GM19023 (cell line): ENCODE data around the gene IFNLR1.

ENCODE experiments used
- ATAC-seq: cut with Tn5 transposase; IDR thresholded peaks from one replicate; pipeline ENCODE4 v1.9.1; 2021; ENCODE audit warnings: mild to moderate bottlenecking, moderate library complexity; ENCODE audit not compliant: unreplicated experiment

Gene IFNLR1

GRCh38 chr1:24206083-24206464 lies 19.0 kb upstream of the IFNLR1 start:
- ATAC-seq = no peak

- ATAC-seq = no peak
Measured at GRCh38 chr1:24205345-24206082, 18.4 kb upstream of the IFNLR1 start.

GRCh38 chr1:24204116-24204515 lies 17.0 kb upstream of the IFNLR1 start:
- no peak for ATAC-seq

GRCh38 chr1:24203404-24203803 lies 16.3 kb upstream of the IFNLR1 start:
- no peak for ATAC-seq

DNA sequence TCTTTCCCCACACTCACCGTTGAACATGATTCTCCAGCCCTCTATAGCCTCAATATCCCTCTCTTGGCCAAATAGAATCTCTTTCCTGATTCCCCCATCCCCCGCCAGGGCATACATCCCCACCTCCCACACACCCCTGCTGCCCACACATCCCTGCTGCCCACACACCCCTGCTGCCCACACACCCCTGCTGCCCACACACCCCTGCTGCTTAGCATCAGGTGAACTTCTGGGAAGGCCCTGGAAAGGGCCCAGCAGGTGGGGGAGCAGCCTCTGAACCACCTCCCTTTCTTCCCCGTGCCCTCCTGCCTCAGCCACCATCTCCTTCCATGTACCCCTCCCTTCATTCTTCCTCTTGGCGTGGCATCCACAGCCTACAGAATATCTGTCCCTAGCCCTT lies 15.9 kb upstream of the IFNLR1 start:
- ATAC-seq = no peak

DNA sequence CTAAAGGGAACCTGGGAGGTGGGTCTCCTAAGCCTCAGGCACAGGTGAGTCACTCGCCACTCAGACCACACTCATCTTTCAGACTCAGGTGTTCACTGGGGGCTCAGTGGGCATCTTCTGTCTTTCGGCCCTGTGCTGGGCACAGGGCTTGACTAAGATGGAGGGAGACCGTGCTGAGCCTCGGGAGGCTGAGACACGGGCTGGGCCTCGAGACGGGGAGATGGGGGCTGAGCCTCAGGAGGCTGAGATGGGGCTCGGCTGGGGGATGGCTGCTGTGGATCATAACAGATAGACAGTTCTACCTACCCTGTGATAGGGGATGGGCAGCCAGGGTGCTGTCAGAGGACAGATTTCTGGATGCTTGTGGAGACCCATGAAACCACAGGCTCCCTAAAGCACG lies 15.5 kb upstream of the IFNLR1 start:
- no peak for ATAC-seq

DNA sequence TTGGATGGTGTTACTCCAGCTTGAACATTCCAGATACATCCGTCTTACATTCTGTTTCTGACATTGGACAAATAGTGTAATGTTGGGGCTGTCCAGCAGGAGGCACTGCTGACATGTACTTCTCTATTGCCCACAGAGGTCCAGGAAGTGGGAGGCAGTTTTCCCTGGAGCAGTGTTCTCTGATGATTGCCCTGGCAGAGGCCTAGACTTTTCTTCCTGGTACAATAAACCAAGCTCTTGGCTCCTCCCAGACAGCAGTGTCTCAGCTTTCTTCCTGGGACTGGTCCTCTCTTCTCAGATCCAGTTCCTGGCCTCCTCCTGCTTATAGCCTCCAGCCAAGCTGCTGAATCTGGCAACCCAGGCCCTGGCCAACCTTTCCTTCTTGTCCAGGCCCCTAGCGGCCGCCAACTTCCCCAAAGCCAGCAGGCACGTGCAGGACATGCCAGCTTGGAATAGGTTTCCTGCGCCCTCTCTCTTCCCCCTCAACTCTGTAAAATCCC lies 14.9 kb upstream of the IFNLR1 start:
- no peak for ATAC-seq

DNA sequence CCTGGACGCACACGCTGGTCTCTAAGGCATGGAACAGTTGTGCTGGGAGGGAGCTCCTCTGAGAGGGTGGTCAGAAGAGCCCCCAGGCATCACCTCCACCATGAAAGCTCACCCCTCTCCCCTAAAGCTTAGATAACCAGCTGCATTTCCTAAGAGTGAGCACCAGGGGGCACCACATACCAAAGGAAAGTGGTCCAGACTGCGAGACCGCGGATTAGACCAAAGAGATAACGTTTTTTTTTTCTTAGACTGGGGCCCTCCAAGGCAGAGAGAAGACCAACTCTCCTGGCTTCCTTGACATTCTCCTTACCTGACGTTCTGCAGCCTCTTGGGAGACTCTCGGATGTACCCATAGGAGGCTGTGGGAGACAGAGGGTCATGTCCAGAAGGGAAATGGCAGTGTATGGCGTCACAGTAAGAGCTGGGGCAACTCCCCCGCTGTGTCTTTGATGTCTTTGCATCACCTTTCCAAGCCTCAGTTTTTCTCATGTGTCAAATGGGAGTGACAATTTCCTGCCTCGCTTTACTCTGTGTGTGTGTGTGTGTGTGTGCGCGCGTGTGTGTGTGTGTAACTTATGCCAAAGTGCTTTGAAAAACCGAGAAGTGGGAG lies 12.3 kb upstream of the IFNLR1 start:
- no peak for ATAC-seq

DNA sequence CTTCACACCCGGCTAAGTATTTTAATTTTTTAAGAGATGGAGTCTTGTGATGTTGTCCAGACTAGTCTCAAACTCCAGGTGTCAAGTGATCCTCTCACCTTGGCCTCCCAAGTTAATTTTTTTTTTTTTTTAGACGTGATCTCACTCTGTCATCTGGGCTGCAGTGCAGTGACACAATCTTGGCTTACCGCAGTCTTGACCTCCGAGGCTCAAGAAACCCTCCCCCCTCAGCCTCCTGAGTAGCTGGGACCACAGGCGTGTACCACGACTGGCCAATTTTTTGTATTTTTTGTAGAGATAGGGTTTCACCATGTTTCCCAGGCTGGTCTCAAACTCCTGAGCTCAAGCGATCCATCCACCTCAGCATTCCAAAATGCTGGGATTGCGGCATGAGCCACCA lies 11.7 kb upstream of the IFNLR1 start:
- no peak for ATAC-seq

GRCh38 chr1:24195874-24196273 lies 8.8 kb upstream of the IFNLR1 start:
- no peak for ATAC-seq

GRCh38 chr1:24195136-24195535 lies 8.0 kb upstream of the IFNLR1 start:
- no peak for ATAC-seq

GRCh38 chr1:24193046-24193445 lies 6.0 kb upstream of the IFNLR1 start:
- ATAC-seq = no peak

GRCh38 chr1:24191860-24192259 lies 4.8 kb upstream of the IFNLR1 start:
- no peak for ATAC-seq

- no peak for ATAC-seq
Measured at GRCh38 chr1:24190983-24191461, 3.9 kb upstream of the IFNLR1 start.

GRCh38 chr1:24189528-24189927 lies 2.4 kb upstream of the IFNLR1 start:
- ATAC-seq = no peak

- no peak for ATAC-seq
Measured at GRCh38 chr1:24186711-24186992, 437 bp downstream of the IFNLR1 start.

- no peak for ATAC-seq
Measured at GRCh38 chr1:24186031-24186710, 918 bp downstream of the IFNLR1 start.

- no peak for ATAC-seq
Measured at GRCh38 chr1:24185076-24185475, 2.0 kb downstream of the IFNLR1 start.

GRCh38 chr1:24182061-24182460 lies 5.0 kb downstream of the IFNLR1 start:
- no peak for ATAC-seq

GRCh38 chr1:24181619-24182018 lies 5.5 kb downstream of the IFNLR1 start:
- ATAC-seq = no peak

DNA sequence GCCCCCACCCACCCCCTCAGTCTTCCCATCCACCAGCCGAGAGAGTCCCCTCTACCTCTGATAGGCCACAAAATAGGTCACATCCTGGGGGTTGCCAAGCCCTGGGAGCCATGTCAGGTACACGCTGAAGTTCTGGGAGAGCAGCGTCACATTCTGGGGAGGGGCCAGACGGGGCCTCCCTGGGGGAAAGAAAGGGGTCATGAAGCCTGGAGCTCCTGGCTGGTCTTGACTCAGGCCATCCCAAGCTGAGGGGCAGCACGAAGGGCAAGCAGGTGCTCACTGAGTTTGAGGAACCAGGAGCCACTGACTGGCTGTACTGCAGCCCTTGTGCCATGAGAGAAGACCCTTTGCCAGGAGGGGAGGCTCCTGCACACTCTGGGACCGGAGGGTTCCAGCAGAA lies 6.4 kb downstream of the IFNLR1 start:
- ATAC-seq = no peak

DNA sequence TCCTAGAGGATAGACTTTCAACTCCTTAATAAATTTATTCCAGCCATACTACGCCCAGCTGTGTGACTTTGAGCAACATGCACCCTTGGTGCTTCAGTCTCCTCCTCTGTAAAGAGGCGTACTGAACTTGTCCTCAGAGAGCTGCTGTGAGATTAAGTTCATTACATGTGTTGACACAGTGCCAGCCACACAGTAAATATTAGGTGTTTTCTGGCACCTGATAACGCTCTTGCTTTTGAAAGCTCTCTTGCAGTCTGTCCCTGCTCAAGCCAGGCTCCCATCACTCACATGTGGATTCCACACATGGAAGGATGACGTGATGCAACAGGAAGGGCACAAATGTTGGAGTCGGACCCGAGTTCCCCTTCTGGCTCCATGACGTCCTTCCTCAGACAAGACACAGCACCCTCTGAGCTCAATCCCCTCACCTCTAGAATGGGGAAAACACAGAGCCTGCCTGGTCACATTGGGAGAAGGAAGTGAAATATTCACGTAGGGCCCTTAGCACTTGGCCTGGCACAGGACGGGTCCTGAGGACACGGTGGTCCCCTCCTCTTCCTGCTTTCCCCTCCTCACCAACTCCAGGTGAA lies 7.7 kb downstream of the IFNLR1 start:
- no peak for ATAC-seq
